Osteoblast (primary cell): Measurements from ENCODE around the gene RNASEH2A. TPM values are rescaled to one million over a fixed set of nuclear protein-coding genes. Genes with fewer than 3 reads are reported as not detected.

Experiments
- DNase-seq: peaks from one replicate; pipeline ENCODE4 v3.0.0; 2011; ENCODE audit warnings: low spot score, mixed read lengths; ENCODE audit not compliant: insufficient read length; ENCODE audit errors: missing footprints
- H2AFZ ChIP-seq: 2 replicates; pipeline ENCODE4 v1.6.0; 2011; ENCODE audit warnings: mild to moderate bottlenecking, low read length
- H3K27ac ChIP-seq: 2 replicates; pipeline ENCODE4 v1.5.1; 2011; ENCODE audit warnings: mild to moderate bottlenecking, low read depth, low read length, moderate library complexity
- H3K27me3 ChIP-seq: 2 replicates; pipeline ENCODE4 v1.6.0; 2012; ENCODE audit warnings: mild to moderate bottlenecking, control low read depth, inconsistent platforms, low read length, moderate library complexity; ENCODE audit not compliant: insufficient read depth
- H3K36me3 ChIP-seq: 2 replicates; pipeline ENCODE4 v1.5.1; 2011; ENCODE audit warnings: mild to moderate bottlenecking, low read length, control low read depth, moderate library complexity; ENCODE audit not compliant: insufficient read depth
- H3K4me1 ChIP-seq: 2 replicates; pipeline ENCODE4 v1.5.1; 2011; ENCODE audit warnings: mild to moderate bottlenecking, low read length, control low read depth, moderate library complexity; ENCODE audit not compliant: insufficient read depth
- H3K4me2 ChIP-seq: 2 replicates; pipeline ENCODE4 v1.6.0; 2011; ENCODE audit warnings: mild to moderate bottlenecking, low read length; ENCODE audit not compliant: insufficient read depth
- H3K4me3 ChIP-seq: fragments of 200-600 bp; sonication (generic); 3 replicates; pipeline ENCODE4 v1.5.1; 2012; ENCODE audit warnings: mild to moderate bottlenecking, low read length, inconsistent platforms; ENCODE audit not compliant: insufficient read depth
- H3K79me2 ChIP-seq: 2 replicates; pipeline ENCODE4 v1.6.0; 2012; ENCODE audit warnings: mild to moderate bottlenecking, low read length, control low read depth, inconsistent platforms; ENCODE audit not compliant: insufficient read depth
- H3K9me3 ChIP-seq: 2 replicates; pipeline ENCODE4 v1.5.1; 2011; ENCODE audit warnings: low read depth, low read length, control low read depth
- H4K20me1 ChIP-seq: 2 replicates; pipeline ENCODE4 v1.6.0; 2012; ENCODE audit warnings: mild to moderate bottlenecking, low read length, control low read depth; ENCODE audit not compliant: insufficient read depth
- total RNA-seq: library from RNA; depleted of rRNA; stranded (reverse); fragments of >200 nt; gene quantifications from 2 replicates; pipeline ENCODE4 v1.2.3, GENCODE V29; 2012
- TF ChIP-seq, protein P1 (sequence below): IDR thresholded peaks from 2 replicates; pipeline ENCODE4 v1.5.1; 2011; ENCODE audit warnings: mild to moderate bottlenecking, low read depth, low read length, moderate library complexity; ENCODE audit errors: extremely low read depth

Gene RNASEH2A
- total RNA-seq, 1 donor: 7.6 TPM

GRCh38 chr19:12778905-12779161 lies 27.6 kb upstream of the RNASEH2A start:
- no peaks in the 10 kb centered on the region for H3K36me3 ChIP-seq
- no peaks in the 10 kb centered on the region for H4K20me1 ChIP-seq
- H3K4me2 ChIP-seq: peak overlapping the region; percentile 100
- DNase-seq: no peak
- peaks cover 41% of the 10 kb centered on the region for H3K4me1 ChIP-seq
- H3K27me3 ChIP-seq: no peaks in the 10 kb centered on the region
- peak overlapping the region; percentile 84 for H3K4me3 ChIP-seq
- peak overlapping the region; percentile 83 for H2AFZ ChIP-seq
- no peaks in the 10 kb centered on the region for H3K9me3 ChIP-seq
- peak overlapping the region; percentile 98 for H3K27ac ChIP-seq
- TF ChIP-seq, protein P1, sequence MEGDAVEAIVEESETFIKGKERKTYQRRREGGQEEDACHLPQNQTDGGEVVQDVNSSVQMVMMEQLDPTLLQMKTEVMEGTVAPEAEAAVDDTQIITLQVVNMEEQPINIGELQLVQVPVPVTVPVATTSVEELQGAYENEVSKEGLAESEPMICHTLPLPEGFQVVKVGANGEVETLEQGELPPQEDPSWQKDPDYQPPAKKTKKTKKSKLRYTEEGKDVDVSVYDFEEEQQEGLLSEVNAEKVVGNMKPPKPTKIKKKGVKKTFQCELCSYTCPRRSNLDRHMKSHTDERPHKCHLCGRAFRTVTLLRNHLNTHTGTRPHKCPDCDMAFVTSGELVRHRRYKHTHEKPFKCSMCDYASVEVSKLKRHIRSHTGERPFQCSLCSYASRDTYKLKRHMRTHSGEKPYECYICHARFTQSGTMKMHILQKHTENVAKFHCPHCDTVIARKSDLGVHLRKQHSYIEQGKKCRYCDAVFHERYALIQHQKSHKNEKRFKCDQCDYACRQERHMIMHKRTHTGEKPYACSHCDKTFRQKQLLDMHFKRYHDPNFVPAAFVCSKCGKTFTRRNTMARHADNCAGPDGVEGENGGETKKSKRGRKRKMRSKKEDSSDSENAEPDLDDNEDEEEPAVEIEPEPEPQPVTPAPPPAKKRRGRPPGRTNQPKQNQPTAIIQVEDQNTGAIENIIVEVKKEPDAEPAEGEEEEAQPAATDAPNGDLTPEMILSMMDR: no peak
- H3K79me2 ChIP-seq: no peaks in the 10 kb centered on the region

GRCh38 chr19:12779162-12779993 lies 27.0 kb upstream of the RNASEH2A start:
- peak overlapping the region; percentile 84 for H3K4me3 ChIP-seq
- TF ChIP-seq, protein P1: no peak
- peak overlapping the region; percentile 100 for H3K4me2 ChIP-seq
- no peaks in the 10 kb centered on the region for H3K9me3 ChIP-seq
- H3K4me1 ChIP-seq: peaks cover 38% of the 10 kb centered on the region
- no peaks in the 10 kb centered on the region for H3K79me2 ChIP-seq
- no peaks in the 10 kb centered on the region for H3K36me3 ChIP-seq
- peak overlapping the region; percentile 83 for H2AFZ ChIP-seq
- H3K27ac ChIP-seq: peak overlapping the region; percentile 98
- H4K20me1 ChIP-seq: no peaks in the 10 kb centered on the region
- H3K27me3 ChIP-seq: no peaks in the 10 kb centered on the region
- DNase-seq: peak; percentile 97

DNA sequence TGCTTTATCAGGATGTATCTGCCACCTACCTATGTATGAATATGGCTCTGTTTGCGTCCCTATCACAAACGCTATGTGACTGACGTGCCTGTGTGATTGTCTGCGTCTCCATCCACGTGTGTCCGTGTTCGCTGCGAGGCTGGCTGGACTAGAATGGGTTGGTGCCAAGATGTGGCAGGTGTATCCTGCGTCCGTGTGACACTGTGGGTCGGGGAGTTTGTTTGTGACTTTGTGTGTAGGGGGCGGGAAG lies 24.3 kb upstream of the RNASEH2A start:
- Histone ChIP-seq H2AFZ (peak overlapping the region; percentile 52), H3K9me3 (no peaks in the 10 kb centered on the region), H3K4me3 (peak overlapping the region; percentile 72), H3K4me1 (peaks cover 33% of the 10 kb centered on the region), H3K27me3 (no peaks in the 10 kb centered on the region), H3K36me3 (no peaks in the 10 kb centered on the region), H3K27ac (peak overlapping the region; percentile 78), H3K4me2 (peak overlapping the region; percentile 73), H3K79me2 (no peaks in the 10 kb centered on the region), H4K20me1 (no peaks in the 10 kb centered on the region)
- DNase-seq: peak; percentile 74
- TF ChIP-seq, protein P1: no peak

DNA sequence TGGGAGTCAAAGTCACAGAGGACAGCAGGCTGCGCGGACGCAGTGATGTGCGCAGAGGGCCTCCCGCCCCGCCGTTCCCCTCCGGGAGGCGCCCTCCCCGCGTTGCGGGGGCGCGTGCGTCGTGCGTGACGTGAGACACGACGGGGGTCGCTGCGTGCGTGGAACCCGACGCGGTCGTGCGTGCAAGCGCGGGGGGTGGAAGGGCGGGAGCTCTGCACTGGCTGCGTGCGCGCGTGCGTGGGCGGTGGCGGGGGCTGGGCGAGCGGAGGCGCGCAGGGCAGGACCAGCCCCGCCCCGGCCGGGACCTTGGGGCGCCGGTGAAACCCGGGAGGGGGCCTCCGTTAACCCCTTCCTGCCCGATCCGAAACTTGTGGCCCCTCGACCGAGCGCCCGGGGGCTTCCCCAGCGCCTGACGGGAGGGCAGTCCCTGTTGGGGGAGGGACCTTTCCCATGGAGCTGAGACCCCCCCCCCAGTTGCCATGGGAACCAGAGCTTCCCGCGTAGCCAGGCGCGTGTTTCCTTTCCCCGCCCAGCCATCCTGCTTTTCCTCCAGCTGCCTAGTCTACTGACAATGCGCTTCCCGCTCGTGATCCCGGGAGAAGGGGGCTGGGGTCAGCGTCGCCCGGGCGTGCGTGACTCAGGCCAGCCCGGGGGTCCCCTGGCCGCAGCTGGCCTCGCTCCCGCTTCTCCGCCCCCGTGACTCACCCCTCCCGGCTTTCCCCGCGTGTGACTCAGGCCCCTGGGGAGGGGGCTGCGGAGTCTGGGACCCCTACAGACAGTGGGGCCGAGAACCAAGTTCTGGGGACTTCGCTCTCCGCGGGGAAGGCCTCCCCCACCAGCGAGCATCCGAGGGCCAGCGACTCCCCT lies 23.7 kb upstream of the RNASEH2A start:
- peak; percentile 97 for DNase-seq
- H3K4me2 ChIP-seq: peak overlapping the region; percentile 73
- H3K4me1 ChIP-seq: peaks cover 30% of the 10 kb centered on the region

More for the DNA sequence above, 23.7 kb upstream of the RNASEH2A start:
- no peaks in the 10 kb centered on the region for H3K79me2 ChIP-seq
- H3K27ac ChIP-seq: peak overlapping the region; percentile 78
- no peaks in the 10 kb centered on the region for H3K27me3 ChIP-seq
- peak overlapping the region; percentile 72 for H3K4me3 ChIP-seq
- TF ChIP-seq, protein P1: no peak
- no peaks in the 10 kb centered on the region for H3K36me3 ChIP-seq
- H4K20me1 ChIP-seq: no peaks in the 10 kb centered on the region
- H3K9me3 ChIP-seq: no peaks in the 10 kb centered on the region
- H2AFZ ChIP-seq: peak overlapping the region; percentile 52
